GM12878 (cell line): ENCODE measurements around the gene TDRD9. TPM values are rescaled to one million over a fixed set of nuclear protein-coding genes. Genes with fewer than 3 reads are reported as not detected.

Experiments used
- ATAC-seq: fragments of 200-7000 bp; cut with Tn5 transposase; 3 replicates; pipeline ENCODE4 v1.9.1; 2020; ENCODE audit warnings: mild to moderate bottlenecking, moderate library complexity
- BruUV-seq: library from RNA; stranded (reverse); fragments of 400-500 nt; replicated peaks from 2 replicates; lab custom pipeline; 2021; lab: Mats Ljungman, UMichigan
- CTCF ChIA-PET: fragments of 300-600 bp; sonication (Branson Sonifier 250); formaldehyde crosslinking; extraction: SDS; loops from one replicate; lab custom pipeline; 2021; ENCODE audit warnings: inconsistent platforms; lab: Yijun Ruan, JAX
- POLR2A ChIA-PET: fragments of 350-600 bp; formaldehyde crosslinking; extraction: SDS; loops from one replicate; lab custom pipeline; 2021; ENCODE audit warnings: inconsistent platforms; lab: Charles Lee
- RAD21 ChIA-PET: fragments of 300-600 bp; sonication (Branson Sonifier 250); formaldehyde crosslinking; loops from one replicate; lab custom pipeline; 2023; ENCODE audit warnings: antibody characterized with exemption; ENCODE audit not compliant: unreplicated experiment; lab: Charles Lee
- SMC1A ChIA-PET: fragments of 300-600 bp; sonication (Branson Sonifier 250); formaldehyde crosslinking; loops from one replicate; lab custom pipeline; 2023; ENCODE audit not compliant: unreplicated experiment, uncharacterized antibody; lab: Charles Lee
- DNase-seq: peaks from one replicate; pipeline ENCODE4 v3.0.0-alpha.2; 2011; ENCODE audit warnings: low read depth, low spot score
- FAIRE-seq: peaks from 3 replicates; lab custom pipeline; 2011; peaks lifted over from hg19 to GRCh38; lab: Jason Lieb, UNC
- H2AFZ ChIP-seq: 2 replicates; pipeline ENCODE4 v1.6.0; 2011; ENCODE audit warnings: low read depth, low read length, control low read depth; ENCODE audit not compliant: control insufficient read depth
- H3K27ac ChIP-seq: 2 replicates; pipeline ENCODE4 v1.5.1; 2011; ENCODE audit warnings: control low read depth; ENCODE audit not compliant: control insufficient read depth, insufficient read depth
- H3K27me3 ChIP-seq, 2 experiments: replicated peaks in 1 of 2; 2 replicates each; pipeline versions ENCODE4 v1.6.0 to v1.6.1; 2011; ENCODE audit warnings: low read length in 1 of 2; ENCODE audit not compliant: control insufficient read depth in 2 of 2, insufficient read depth in 2 of 2
- H3K36me3 ChIP-seq, 2 experiments: 2 replicates each; pipeline ENCODE4 v1.5.1; 2011; ENCODE audit warnings: low read length in 1 of 2; ENCODE audit not compliant: control insufficient read depth in 2 of 2, insufficient read depth in 2 of 2
- H3K4me1 ChIP-seq: 2 replicates; pipeline ENCODE4 v1.6.1; 2011; ENCODE audit warnings: mild to moderate bottlenecking, low read length, moderate library complexity, mixed read lengths; ENCODE audit not compliant: control insufficient read depth, insufficient read depth
- H3K4me2 ChIP-seq: 2 replicates; pipeline ENCODE4 v1.6.0; 2011; ENCODE audit warnings: control low read depth; ENCODE audit not compliant: control insufficient read depth, insufficient read depth
- H3K4me3 ChIP-seq: fragments of 200-600 bp; sonication (generic); 2 replicates; pipeline ENCODE4 v1.5.1; 2016
- H3K79me2 ChIP-seq: 2 replicates; pipeline ENCODE4 v1.6.0; 2011; ENCODE audit warnings: low read length; ENCODE audit not compliant: control insufficient read depth, insufficient read depth
- H3K9ac ChIP-seq: 2 replicates; pipeline ENCODE4 v1.8.0; 2011; ENCODE audit warnings: low read length, control low read depth, mixed read lengths; ENCODE audit not compliant: control insufficient read depth, insufficient read depth
- H3K9me3 ChIP-seq: replicated peaks from 3 replicates; pipeline ENCODE4 v1.5.1; 2011; ENCODE audit warnings: mild to moderate bottlenecking, low read length; ENCODE audit not compliant: control insufficient read depth, insufficient read depth
- H4K20me1 ChIP-seq: 2 replicates; pipeline ENCODE4 v1.6.0; 2011; ENCODE audit not compliant: control insufficient read depth, insufficient read depth
- BCL3 ChIP-seq: IDR thresholded peaks from 2 replicates; pipeline ENCODE4 v1.6.1; 2011; ENCODE audit warnings: borderline replicate concordance, low read depth, mild to moderate bottlenecking, moderate library complexity, low read length; ENCODE audit not compliant: insufficient read depth, poor library complexity, severe bottlenecking
- IKZF2 ChIP-seq, 2 experiments: fragments of 450-650 bp; IDR thresholded peaks; 2 replicates each; pipeline ENCODE4 v1.6.1; 2017; ENCODE audit warnings: mild to moderate bottlenecking in 2 of 2, moderate library complexity in 2 of 2
- JUND ChIP-seq: IDR thresholded peaks from 2 replicates; pipeline ENCODE4 v1.6.1; 2012; ENCODE audit warnings: low read depth, mild to moderate bottlenecking, low read length, improper control_type of control experiment, moderate library complexity
- KLF5 ChIP-seq: fragments of 450-650 bp; IDR thresholded peaks from 2 replicates; pipeline ENCODE4 v1.6.1; 2014; ENCODE audit warnings: mild to moderate bottlenecking; ENCODE audit not compliant: partially characterized antibody
- NFIC ChIP-seq: IDR thresholded peaks from 2 replicates; pipeline ENCODE4 v1.6.1; 2012; ENCODE audit warnings: low read depth, mild to moderate bottlenecking, inconsistent platforms, low read length, moderate library complexity
- ZBTB11 ChIP-seq: fragments of 450-650 bp; formaldehyde crosslinking; IDR thresholded peaks from 2 replicates; pipeline ENCODE4 v1.5.0; 2022; ENCODE audit warnings: mild to moderate bottlenecking, missing genetic modification characterization
- WGBS: methylation state at CpG from one replicate; pipeline ENCODE4 v1.1.6; 2016; ENCODE audit warnings: low lambda C conversion rate; ENCODE audit not compliant: insufficient replicate concordance, insufficient coverage; ENCODE audit errors: missing lambda C conversion rate; 5-methylcytosine and 5-hydroxymethylcytosine counted together
- in situ Hi-C: fragments of 300-500 bp; cut with MboI; formaldehyde crosslinking; loops from 9 replicates; pipeline ENCODE4 v1.14.3; 2018; ENCODE audit warnings: mixed read lengths
- intact Hi-C: fragments of 100-400 bp; cut with micrococcal nuclease; formaldehyde crosslinking; loops from one replicate; pipeline ENCODE4 v1.14.2; 2022; ENCODE audit not compliant: unreplicated experiment
- polyA plus RNA-seq, 11 experiments: library from polyadenylated mRNA; depleted of rRNA in 4 of 11; unstranded in 6 of 11; stranded (reverse) in 5 of 11; fragments of >200 nt; fragmentation: Nextera tagmentation in 4 of 11; fragmentation: Illumina TruSeq in 1 of 11; extraction: Ambion mirVana in 4 of 11; extraction: Trizol in 1 of 11; gene quantifications; 1 replicate in 1 of 11; 2 replicates in 10 of 11; pipeline versions ENCODE4 v1.2.1 to v1.2.3, GENCODE V29; 2011 to 2016; ENCODE audit warnings: inconsistent platforms in 2 of 11, missing spikeins in 2 of 11, low read depth in 1 of 11
- total RNA-seq, 4 experiments: library from RNA; depleted of rRNA in 3 of 4; stranded (reverse); fragments of >200 nt in 3 of 4; fragmentation: Illumina TruSeq in 1 of 4; extraction: Trizol in 1 of 4; gene quantifications; 2 replicates each; pipeline versions ENCODE4 v1.2.1 to v1.2.3, GENCODE V29; 2013 to 2021
- TF ChIP-seq, protein P1 (sequence below): IDR thresholded peaks from 2 replicates; pipeline ENCODE4 v1.6.1; 2012; ENCODE audit warnings: mild to moderate bottlenecking, low read depth, low read length

TDRD9 gene
- total and polyA plus RNA-seq, 10 of the 15 experiments (the other 5 are each of a cell fraction or from before 2014, with no cell fraction given), result 0.12 TPM; not detected in 9

DNA sequence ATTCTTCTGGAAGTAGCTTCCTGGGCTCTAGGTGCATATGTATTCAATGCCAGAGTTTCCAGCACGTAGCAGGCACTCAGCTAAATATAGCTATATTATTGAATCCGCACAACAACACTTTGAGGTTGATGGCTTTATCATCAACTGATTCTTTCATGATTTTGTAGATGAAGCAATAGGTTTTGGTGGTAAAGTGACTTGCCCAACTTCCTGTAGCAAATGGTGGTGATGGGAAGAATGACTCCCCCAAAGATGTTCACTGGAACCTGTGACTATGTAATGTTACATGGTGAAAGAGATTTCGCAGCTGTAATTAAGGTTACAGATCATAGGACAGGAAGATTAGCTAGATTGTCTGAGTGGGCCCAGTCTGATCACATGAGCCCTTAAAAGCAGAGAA, 3.2 kb downstream of the TDRD9 start (continued):
- TF ChIP-seq ZBTB11 (CRISPR knock-in tag), result no peak

GRCh38 chr14:103932791-103933490, 4.7 kb downstream of the TDRD9 start:
- WGBS, result 55% methylated on average over 11 of the region's 11 CpGs

More at GRCh38 chr14:103932791-103933490, 4.7 kb downstream of the TDRD9 start:
- in situ Hi-C loops (no loop called here), intact Hi-C loops (no loop called here)
- ChIA-PET CTCF (interaction anchor here (0.6 kb wide), 1 partner anchor 31 kb away, joined by 3 read pairs; no protein-coding TSS in a partner anchor), SMC1A (interaction anchor here (1.6 to 1.9 kb wide), 2 partner anchors 9 to 13 kb away, joined by 3 read pairs; no protein-coding TSS in a partner anchor), RAD21 (no interaction called here), POLR2A (no interaction called here)
- Histone ChIP-seq H3K79me2 (no peaks in the 10 kb centered on the region), H4K20me1 (no peaks in the 10 kb centered on the region), H3K4me1 (no peaks in the 10 kb centered on the region), H3K4me2 (no peak overlapping the region), H3K27me3 (no peaks in the 10 kb centered on the region), H3K9ac (no peak overlapping the region), H3K9me3 (no peaks in the 10 kb centered on the region), H3K4me3 (no peak overlapping the region), H3K27ac (no peak overlapping the region), H3K36me3 (no peaks in the 10 kb centered on the region)
- FAIRE-seq, result no peak
- no peak for DNase-seq
- BruUV-seq, result no TSS peak
- TF ChIP-seq, protein P1, sequence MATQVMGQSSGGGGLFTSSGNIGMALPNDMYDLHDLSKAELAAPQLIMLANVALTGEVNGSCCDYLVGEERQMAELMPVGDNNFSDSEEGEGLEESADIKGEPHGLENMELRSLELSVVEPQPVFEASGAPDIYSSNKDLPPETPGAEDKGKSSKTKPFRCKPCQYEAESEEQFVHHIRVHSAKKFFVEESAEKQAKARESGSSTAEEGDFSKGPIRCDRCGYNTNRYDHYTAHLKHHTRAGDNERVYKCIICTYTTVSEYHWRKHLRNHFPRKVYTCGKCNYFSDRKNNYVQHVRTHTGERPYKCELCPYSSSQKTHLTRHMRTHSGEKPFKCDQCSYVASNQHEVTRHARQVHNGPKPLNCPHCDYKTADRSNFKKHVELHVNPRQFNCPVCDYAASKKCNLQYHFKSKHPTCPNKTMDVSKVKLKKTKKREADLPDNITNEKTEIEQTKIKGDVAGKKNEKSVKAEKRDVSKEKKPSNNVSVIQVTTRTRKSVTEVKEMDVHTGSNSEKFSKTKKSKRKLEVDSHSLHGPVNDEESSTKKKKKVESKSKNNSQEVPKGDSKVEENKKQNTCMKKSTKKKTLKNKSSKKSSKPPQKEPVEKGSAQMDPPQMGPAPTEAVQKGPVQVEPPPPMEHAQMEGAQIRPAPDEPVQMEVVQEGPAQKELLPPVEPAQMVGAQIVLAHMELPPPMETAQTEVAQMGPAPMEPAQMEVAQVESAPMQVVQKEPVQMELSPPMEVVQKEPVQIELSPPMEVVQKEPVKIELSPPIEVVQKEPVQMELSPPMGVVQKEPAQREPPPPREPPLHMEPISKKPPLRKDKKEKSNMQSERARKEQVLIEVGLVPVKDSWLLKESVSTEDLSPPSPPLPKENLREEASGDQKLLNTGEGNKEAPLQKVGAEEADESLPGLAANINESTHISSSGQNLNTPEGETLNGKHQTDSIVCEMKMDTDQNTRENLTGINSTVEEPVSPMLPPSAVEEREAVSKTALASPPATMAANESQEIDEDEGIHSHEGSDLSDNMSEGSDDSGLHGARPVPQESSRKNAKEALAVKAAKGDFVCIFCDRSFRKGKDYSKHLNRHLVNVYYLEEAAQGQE, result no peak
- TF ChIP-seq NFIC, result no peak
- TF ChIP-seq IKZF2 (IDR thresholded peaks at IDR 0.05), result no peak
- TF ChIP-seq KLF5, result no peak
- TF ChIP-seq BCL3, result peak; percentile 24
- no peak for TF ChIP-seq JUND
- TF ChIP-seq, all 136 proteins: peak for 1
- ATAC-seq, result no peak
- no peak overlapping the region for H2AFZ ChIP-seq
